ENCODE data around the gene GRIN2C.

GRIN2C gene

GRCh38 chr17:74863420-74864296 lies 4.0 kb upstream of the GRIN2C start:
- DNase-seq, result no peak

GRCh38 chr17:74862919-74863318 lies 3.2 kb upstream of the GRIN2C start:
- DNase-seq, result no peak

GRCh38 chr17:74862108-74862901 lies 2.6 kb upstream of the GRIN2C start:
- peak; percentile 74 to 75 for DNase-seq

GRCh38 chr17:74861662-74862107 lies 2.0 kb upstream of the GRIN2C start:
- DNase-seq, result no peak

- DNase-seq, result no peak
Observed at GRCh38 chr17:74860872-74861661, 1.4 kb upstream of the GRIN2C start.

GRCh38 chr17:74860229-74860871 lies 665 bp upstream of the GRIN2C start:
- DNase-seq, result no peak

GRCh38 chr17:74858672-74859458 lies 820 bp downstream of the GRIN2C start:
- DNase-seq, result no peak

GRCh38 chr17:74857191-74857590 lies 2.5 kb downstream of the GRIN2C start:
- DNase-seq, result no peak

GRCh38 chr17:74856112-74856511 lies 3.6 kb downstream of the GRIN2C start:
- DNase-seq, result no peak

- no peak for DNase-seq
Observed at GRCh38 chr17:74855323-74855722, 4.4 kb downstream of the GRIN2C start.

GRCh38 chr17:74854792-74855191 lies 4.9 kb downstream of the GRIN2C start:
- DNase-seq, result no peak

GRCh38 chr17:74853669-74854068 lies 6.0 kb downstream of the GRIN2C start:
- DNase-seq, result no peak

GRCh38 chr17:74853048-74853397 lies 6.7 kb downstream of the GRIN2C start:
- no peak for DNase-seq

GRCh38 chr17:74852237-74853047 lies 7.2 kb downstream of the GRIN2C start:
- peak; percentile 63 to 68 for DNase-seq

- no peak for DNase-seq
Observed at GRCh38 chr17:74851612-74852236, 8.0 kb downstream of the GRIN2C start.

- DNase-seq, result no peak
Observed at GRCh38 chr17:74850914-74851313, 8.8 kb downstream of the GRIN2C start.

GRCh38 chr17:74850310-74850709 lies 9.4 kb downstream of the GRIN2C start:
- no peak for DNase-seq

GRCh38 chr17:74848656-74849399 lies 10.9 kb downstream of the GRIN2C start:
- no peak for DNase-seq

- DNase-seq, result no peak
Observed at GRCh38 chr17:74846621-74847020, 13.1 kb downstream of the GRIN2C start.

- no peak for DNase-seq
Observed at GRCh38 chr17:74843352-74843627, 16.4 kb downstream of the GRIN2C start.
